ENCODE results near the gene DAB1.

Gene DAB1

GRCh38 chr1:57206038-57206437 is 217.8 kb downstream of the DAB1 start:
- no peak for DNase-seq

DNA sequence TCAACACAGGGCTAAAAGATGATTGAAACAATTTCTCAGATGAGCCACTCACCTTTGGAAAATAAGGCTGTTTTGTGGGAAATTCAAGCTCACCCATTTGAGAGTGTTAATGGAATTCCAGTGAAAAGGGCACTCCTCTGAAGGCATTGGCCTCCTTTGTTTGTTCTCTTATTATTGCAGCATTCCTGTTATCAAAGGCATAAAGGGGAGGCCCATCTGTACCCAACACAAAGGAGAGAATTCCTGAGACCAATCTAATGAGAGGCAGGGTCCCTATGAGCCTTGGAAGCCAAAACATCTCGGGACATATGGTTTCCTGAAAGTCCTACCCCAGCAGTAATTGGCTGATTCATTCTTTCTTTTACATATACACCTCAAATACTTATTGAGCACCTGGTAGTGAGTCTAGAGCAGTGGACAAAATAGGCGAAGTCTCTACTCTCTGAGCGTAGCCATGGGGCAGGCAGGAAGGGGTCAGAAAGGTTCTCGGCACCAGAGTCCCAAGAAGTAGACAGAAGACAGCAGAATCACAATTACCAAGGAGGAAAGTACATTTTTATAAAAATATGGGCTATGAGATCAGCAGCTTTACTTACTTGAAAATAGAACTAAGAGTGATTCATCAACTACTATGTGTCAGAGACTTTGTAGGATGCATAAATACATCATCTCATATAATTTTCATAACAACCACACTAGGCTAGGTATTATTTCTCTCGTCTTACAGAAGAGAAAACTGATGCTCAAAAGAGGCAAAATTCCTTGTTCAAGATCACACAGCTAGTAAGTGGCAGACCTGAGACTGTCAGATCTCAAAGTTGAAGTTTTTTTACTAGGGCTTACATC is 218.7 kb downstream of the DAB1 start:
- no peak for DNase-seq

- DNase-seq = no peak
Measured at GRCh38 chr1:57204091-57204490, 219.8 kb downstream of the DAB1 start.

GRCh38 chr1:57202241-57202640 is 221.6 kb downstream of the DAB1 start:
- no peak for DNase-seq

- no peak for DNase-seq
Measured at GRCh38 chr1:57198912-57199311, 224.9 kb downstream of the DAB1 start.

- no peak for DNase-seq
Measured at GRCh38 chr1:57195436-57195941, 228.4 kb downstream of the DAB1 start.

GRCh38 chr1:57192222-57192621 is 231.6 kb downstream of the DAB1 start:
- no peak for DNase-seq

GRCh38 chr1:57190898-57191297 is 233.0 kb downstream of the DAB1 start:
- DNase-seq = no peak

DNA sequence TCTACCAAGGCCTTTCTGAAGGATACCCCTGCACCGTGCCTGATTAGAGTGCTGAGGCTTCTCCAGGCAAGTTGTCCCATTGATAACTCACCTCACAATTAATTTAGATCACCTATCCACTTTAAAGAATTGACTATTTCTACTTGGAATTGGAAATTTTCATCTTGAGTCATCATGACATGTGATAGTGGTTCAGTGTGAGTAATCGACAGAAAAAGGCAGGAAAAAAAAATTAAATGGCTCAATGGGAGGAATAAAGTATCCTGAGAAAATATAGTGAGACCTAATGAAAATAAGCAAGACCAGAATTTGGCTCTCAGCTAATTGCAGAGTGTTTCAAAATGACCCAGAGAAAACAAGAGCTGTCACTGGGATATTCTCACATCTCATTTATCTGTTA is 235.7 kb downstream of the DAB1 start:
- no peak for DNase-seq

DNA sequence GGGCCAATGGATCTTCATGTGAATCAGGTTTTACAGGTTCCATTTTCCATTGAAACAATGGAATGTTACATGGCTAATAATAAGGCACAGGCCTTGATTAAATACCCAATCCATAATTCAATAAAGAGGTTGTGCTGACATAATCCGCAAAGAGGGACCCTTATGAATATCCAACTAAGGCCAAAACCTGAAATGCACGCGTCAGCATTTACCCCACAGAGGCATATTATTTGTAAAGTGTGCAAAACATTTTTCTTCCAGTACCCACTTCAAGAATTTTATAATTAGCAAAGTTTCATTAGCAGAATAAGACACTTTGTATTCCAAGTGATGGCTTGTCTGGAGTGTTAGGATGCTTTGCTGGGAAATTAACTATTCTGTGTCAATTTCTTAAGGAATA is 237.4 kb downstream of the DAB1 start:
- DNase-seq = no peak

GRCh38 chr1:57179001-57179400 is 244.9 kb downstream of the DAB1 start:
- no peak for DNase-seq

GRCh38 chr1:57175506-57175905 is 248.4 kb downstream of the DAB1 start:
- DNase-seq = no peak

DNA sequence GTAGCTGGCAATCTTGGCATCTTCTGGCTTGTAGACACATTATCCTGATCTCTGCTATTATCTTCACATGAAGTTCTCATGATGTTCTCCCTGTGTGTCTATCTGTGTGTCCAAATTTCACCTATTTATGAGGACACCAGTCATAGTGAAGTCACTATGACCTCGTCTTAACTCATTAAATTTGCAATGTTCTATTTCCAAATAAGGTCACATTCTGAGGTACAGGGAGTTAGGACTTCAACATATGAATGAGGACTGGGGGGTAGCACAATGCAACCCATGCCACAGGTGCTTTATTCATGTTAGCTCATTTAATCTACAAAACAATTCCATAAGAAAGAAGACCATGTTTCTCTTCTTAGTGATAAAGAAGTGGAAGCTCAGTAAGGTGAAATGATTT is 251.8 kb downstream of the DAB1 start:
- no peak for DNase-seq

- DNase-seq = no peak
Measured at GRCh38 chr1:57167997-57168396, 255.9 kb downstream of the DAB1 start.

DNA sequence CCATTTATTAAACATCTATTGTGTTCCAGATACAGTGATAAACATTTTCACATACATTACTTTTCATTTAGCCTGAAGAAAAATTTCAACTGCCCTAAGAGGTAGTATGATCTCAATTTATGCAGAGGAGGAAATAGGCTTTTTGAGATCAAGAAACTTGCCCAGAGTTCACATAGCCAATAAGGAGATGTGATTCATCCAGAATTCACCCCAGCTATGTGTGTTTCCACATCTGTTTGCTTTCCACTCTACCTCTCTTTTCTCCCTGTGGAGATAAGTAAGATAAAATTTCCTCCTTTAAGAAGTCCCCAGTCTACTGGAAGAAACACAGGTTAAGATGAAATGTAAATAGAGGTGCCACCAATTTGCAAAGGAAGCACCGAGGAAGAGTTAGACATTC is 258.3 kb downstream of the DAB1 start:
- DNase-seq = no peak

DNA sequence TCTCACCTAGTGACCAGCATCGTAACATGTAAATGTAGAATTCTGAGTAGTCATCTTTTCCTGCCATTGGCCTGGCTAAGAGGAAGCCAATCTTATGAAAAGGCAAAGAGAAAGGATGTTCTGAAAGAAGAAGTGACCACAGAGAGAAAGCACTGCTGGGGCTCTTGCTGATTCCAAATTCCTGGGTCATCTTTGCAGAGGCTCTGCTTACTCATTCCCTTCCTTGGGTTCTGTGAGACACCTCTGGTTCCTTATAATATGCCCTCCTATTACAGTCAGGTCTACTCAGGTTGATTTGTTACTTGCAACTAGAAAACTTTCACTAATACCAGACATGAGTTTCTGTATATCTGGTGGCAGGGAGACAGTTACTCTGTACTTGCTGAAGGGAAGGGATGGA is 259.3 kb downstream of the DAB1 start:
- no peak for DNase-seq

DNA sequence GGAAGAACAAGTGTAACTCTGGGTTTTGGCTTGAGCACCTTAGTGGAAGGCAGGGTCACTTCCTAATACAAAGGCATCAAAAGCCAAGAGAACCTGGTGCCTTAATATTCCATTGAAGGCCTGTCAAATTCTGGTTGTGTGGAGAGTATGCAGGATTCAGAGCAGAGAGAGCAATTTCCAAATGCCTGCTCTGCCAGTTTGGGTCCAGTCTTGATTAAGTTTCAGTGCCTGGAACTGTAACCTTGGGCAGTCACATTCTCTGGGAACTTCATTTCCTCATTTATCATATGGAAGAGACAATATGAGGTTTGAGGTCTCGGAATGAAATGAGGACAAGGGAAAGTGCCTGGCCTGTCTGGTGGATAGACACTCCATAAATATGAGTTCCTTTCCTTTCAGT is 260.1 kb downstream of the DAB1 start:
- DNase-seq = no peak

DNA sequence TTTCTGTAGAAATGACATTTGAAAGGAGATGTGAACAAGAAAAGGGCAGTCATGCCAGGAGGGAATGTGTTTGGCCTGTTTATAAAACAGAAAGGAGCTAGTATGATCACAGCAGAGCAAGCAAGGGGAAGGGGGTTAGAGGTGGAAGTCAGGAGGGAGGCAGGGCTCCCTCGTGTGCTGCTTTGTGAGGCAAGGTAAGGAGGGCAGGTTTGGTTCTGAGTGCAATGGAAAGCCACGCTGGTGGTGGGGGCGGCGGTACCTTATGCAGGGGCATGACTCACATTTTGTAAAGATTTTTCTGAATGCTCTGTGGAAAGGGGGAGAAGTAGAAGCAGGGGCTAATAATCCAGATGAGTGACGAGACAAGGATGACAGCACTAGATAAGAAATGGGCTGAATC is 260.5 kb downstream of the DAB1 start:
- no peak for DNase-seq

GRCh38 chr1:57162607-57163261 is 261.1 kb downstream of the DAB1 start:
- no peak for DNase-seq

- no peak for DNase-seq
Measured at GRCh38 chr1:57160594-57160993, 263.3 kb downstream of the DAB1 start.

- DNase-seq = no peak
Measured at GRCh38 chr1:57158604-57158998, 265.3 kb downstream of the DAB1 start.

DNA sequence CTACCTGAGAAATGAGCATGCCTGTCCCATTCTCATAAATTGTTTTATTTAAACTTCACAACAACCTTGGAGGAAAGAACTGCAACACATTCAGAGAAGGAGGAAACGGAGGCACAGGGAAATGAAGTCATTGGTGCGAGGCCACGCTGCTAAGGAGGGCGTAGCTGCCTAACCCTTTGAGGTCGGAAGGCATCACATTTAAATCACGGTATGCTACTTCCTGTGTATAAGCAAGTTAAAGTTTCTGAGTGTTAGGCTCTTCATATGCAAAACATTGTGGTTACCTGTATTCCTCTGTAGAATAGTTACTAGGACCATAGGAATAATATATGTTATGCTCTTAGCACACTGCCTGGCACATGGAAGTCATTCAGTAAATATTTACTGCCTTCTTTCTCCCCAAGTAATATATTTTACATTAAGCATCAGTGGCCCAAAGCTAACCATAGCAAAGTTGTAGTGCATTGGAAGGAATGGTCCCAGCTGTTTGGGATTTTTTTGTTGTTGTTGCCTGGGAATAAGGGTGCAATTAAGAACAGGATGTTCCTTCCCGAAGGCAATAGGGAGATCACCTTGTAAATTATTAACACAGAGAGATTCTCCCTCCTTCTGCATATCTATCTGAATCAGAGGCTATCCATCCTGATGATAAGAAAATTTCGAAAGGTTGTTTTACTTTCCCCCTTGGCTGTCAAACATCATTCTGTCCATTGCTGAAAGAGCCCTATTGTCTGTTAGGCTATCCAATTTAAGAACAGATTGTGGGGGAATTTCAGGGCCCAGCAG is 265.8 kb downstream of the DAB1 start:
- DNase-seq = no peak

- no peak for DNase-seq
Measured at GRCh38 chr1:57156907-57157306, 267.0 kb downstream of the DAB1 start.

- no peak for DNase-seq
Measured at GRCh38 chr1:57146100-57146499, 277.8 kb downstream of the DAB1 start.

All from NCI-H1417 treated with DMSO at 0.1 percent for 48 hours (cell line).